ENCODE measurements around the gene RYK.

- TF ChIP-seq POLR2A (IDR thresholded peaks at IDR 0.05; ENCODE audit: low read length), result no peak
- no peak for TF ChIP-seq GATA1 (IDR thresholded peaks at IDR 0.05; ENCODE audit: low read depth, low read length)
Observed at GRCh38 chr3:134258761-134259347, 8.2 kb upstream of the RYK start.

Data from erythroblast (primary cell).